Endothelial cell of umbilical vein (primary cell): ENCODE data around the gene C1QTNF5. TPM values are rescaled to one million over a fixed set of nuclear protein-coding genes. Genes with fewer than 3 reads are reported as not detected.
A peak's percentile ranks its signal among the peaks of the same experiment; 100 is the strongest.

ENCODE experiments used
- BruUV-seq: library from RNA; stranded (reverse); fragments of 400-500 nt; replicated peaks from 2 replicates; lab custom pipeline; 2021; lab: Mats Ljungman, UMichigan
- CTCF ChIA-PET: fragments of 300-600, 350-600 bp; sonication (Branson Sonifier 250); formaldehyde crosslinking; loops from one replicate; lab custom pipeline; 2021; ENCODE audit warnings: antibody characterized with exemption, inconsistent platforms; lab: Charles Lee
- POLR2A ChIA-PET: fragments of 300-600, 350-600 bp; sonication (Branson Sonifier 250); formaldehyde crosslinking; loops from one replicate; lab custom pipeline; 2021; ENCODE audit warnings: antibody characterized with exemption, inconsistent platforms; lab: Charles Lee
- DNase-seq: peaks from one replicate; pipeline ENCODE4 v3.0.0-alpha.2; 2011; ENCODE audit warnings: low read depth, low spot score
- FAIRE-seq: peaks from 2 replicates; lab custom pipeline; 2011; peaks lifted over from hg19 to GRCh38; lab: Jason Lieb, UNC
- H2AFZ ChIP-seq: 2 replicates; pipeline ENCODE4 v1.6.0; 2012; ENCODE audit warnings: low read depth, low read length, control low read depth, inconsistent platforms
- H3K27ac ChIP-seq: 2 replicates; pipeline ENCODE4 v1.5.1; 2011; ENCODE audit warnings: low read depth, mild to moderate bottlenecking, control low read depth, low read length, moderate library complexity; ENCODE audit not compliant: insufficient read depth
- H3K27me3 ChIP-seq, 2 experiments: 2 replicates each; pipeline versions ENCODE4 v1.6.0 to v1.6.1; 2011; ENCODE audit warnings: low read length in 2 of 2, mixed read lengths in 1 of 2; ENCODE audit not compliant: control insufficient read depth in 2 of 2, insufficient read depth in 2 of 2
- H3K36me3 ChIP-seq, 2 experiments: 2 replicates in 1 of 2; 3 replicates in 1 of 2; pipeline ENCODE4 v1.5.1; 2011; ENCODE audit warnings: low read length in 2 of 2, mild to moderate bottlenecking in 1 of 2, moderate library complexity in 1 of 2; ENCODE audit not compliant: control insufficient read depth in 2 of 2, insufficient read depth in 2 of 2; ENCODE audit errors: extremely low read depth in 1 of 2
- H3K4me1 ChIP-seq: 3 replicates; pipeline ENCODE4 v1.5.1; 2011; ENCODE audit warnings: mild to moderate bottlenecking, low read length; ENCODE audit not compliant: control insufficient read depth, insufficient read depth; ENCODE audit errors: extremely low read depth
- H3K4me2 ChIP-seq: 2 replicates; pipeline ENCODE4 v1.6.1; 2011; ENCODE audit warnings: low read length, control low read depth, mixed read lengths; ENCODE audit not compliant: insufficient read depth
- H3K4me3 ChIP-seq, 3 experiments: fragments of 200-600 bp in 1 of 3; sonication (generic), shearing (Covaris generic) in 1 of 3; replicated peaks in 1 of 3; 2 replicates each; pipeline ENCODE4 v1.5.1; 2011 to 2016; ENCODE audit warnings: control low read depth in 3 of 3, low read length in 3 of 3, mild to moderate bottlenecking in 2 of 3, inconsistent platforms in 1 of 3, low read depth in 1 of 3, moderate library complexity in 1 of 3; ENCODE audit not compliant: insufficient read depth in 1 of 3
- H3K79me2 ChIP-seq: 2 replicates; pipeline ENCODE4 v1.6.0; 2012; ENCODE audit warnings: low read length, inconsistent platforms; ENCODE audit not compliant: control insufficient read depth, insufficient read depth
- H3K9ac ChIP-seq: replicated peaks from 2 replicates; pipeline ENCODE3; 2011; ENCODE audit warnings: low read length, control low read depth; ENCODE audit not compliant: insufficient read depth; ENCODE audit errors: extremely low read depth
- H3K9me1 ChIP-seq: replicated peaks from 3 replicates; pipeline ENCODE4 v1.6.0; 2011; ENCODE audit warnings: mild to moderate bottlenecking, low read length; ENCODE audit not compliant: control insufficient read depth, insufficient read depth; ENCODE audit errors: extremely low read depth
- H3K9me3 ChIP-seq: replicated peaks from 2 replicates; pipeline ENCODE4 v1.5.1; 2012; ENCODE audit warnings: low read length, inconsistent platforms; ENCODE audit not compliant: control insufficient read depth, insufficient read depth
- H4K20me1 ChIP-seq: replicated peaks from 2 replicates; pipeline ENCODE3; 2011; ENCODE audit warnings: mild to moderate bottlenecking, low read length; ENCODE audit not compliant: control insufficient read depth, insufficient read depth; ENCODE audit errors: extremely low read depth
- CTCF ChIP-seq, 2 donors: IDR thresholded peaks; 1 replicate in 1 of 2; 2 replicates in 1 of 2; pipeline ENCODE4 v1.5.1; 2011; ENCODE audit warnings: low read length in 2 of 2, mild to moderate bottlenecking in 2 of 2, moderate library complexity in 2 of 2, control low read depth in 1 of 2, inconsistent platforms in 1 of 2, low read depth in 1 of 2; ENCODE audit not compliant: insufficient read depth in 1 of 2; ENCODE audit errors: extremely low read depth in 1 of 2
- MYC ChIP-seq: IDR thresholded peaks from one replicate; pipeline ENCODE4 v1.6.1; 2011; ENCODE audit warnings: mild to moderate bottlenecking, low read depth, low read length
- POLR2AphosphoS5 ChIP-seq: IDR thresholded peaks from 2 replicates; pipeline ENCODE4 v1.6.1; 2012; ENCODE audit warnings: low read depth, mild to moderate bottlenecking, control low read depth, low read length, moderate library complexity; ENCODE audit not compliant: insufficient read depth
- dilution Hi-C: fragments of 300-500 bp; cut with MboI; formaldehyde crosslinking; loops from one replicate; pipeline ENCODE4 v1.15.0; 2019; ENCODE audit warnings: low sequenced_read_pairs; ENCODE audit not compliant: extremely low pct_ligation_motif_present
- intact Hi-C: fragments of 100-400 bp; cut with micrococcal nuclease; formaldehyde crosslinking; loops from one replicate; pipeline ENCODE4 v1.10.0; 2022
- polyA plus RNA-seq, 4 experiments: library from polyadenylated mRNA; depleted of rRNA in 3 of 4; stranded (reverse) in 3 of 4; unstranded in 1 of 4; fragments of >200 nt; gene quantifications; 2 replicates each; pipeline versions ENCODE4 v1.2.1 to v1.2.3, GENCODE V29; 2011 to 2012; ENCODE audit warnings: missing spikeins in 1 of 4
- total RNA-seq: library from RNA; stranded (reverse); gene quantifications from 2 replicates; pipeline ENCODE4 v1.2.3, GENCODE V29; 2021

C1QTNF5 gene
- total and polyA plus RNA-seq, 2 donors (not counting 3 experiments of a cell fraction or from before 2014, with no cell fraction given): 126 to 201 TPM

DNA sequence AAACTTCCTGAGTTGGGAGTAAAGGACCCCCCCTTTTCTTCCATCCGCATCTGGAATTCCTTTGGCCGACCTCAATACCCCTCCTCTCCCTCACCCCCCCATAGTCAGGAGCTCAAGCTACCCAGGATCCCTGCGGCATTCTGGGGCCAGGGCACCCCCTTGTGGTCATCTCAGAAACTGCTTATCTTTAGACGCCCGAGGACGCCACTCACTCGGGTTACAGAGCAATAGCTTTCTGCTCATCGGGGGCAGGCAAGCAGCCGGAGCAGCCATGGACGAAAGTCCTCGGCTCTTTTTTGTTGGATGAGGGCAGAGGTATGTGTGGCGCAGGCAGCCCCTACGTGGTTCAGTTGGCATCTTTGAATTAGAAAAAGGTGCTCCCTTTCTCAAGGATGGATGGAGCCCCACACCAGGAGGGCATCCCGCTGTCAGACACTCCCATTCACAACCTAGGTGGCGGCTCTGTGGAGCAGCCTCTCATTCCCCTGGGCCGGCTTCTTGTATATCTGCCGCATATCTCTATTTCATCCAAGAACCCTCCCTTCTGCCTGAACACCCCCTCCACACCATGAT is 2.3 kb downstream of the C1QTNF5 start:
- DNase-seq (peak; percentile 90), FAIRE-seq (peak; percentile 83)
- ChIA-PET CTCF (interaction anchor here (0.7 to 6.3 kb wide), 46 partner anchors 10 to 341 kb away, joined by 3 to 301 read pairs (median 5); partner anchors contain the start of genes CBL, CENATAC, DPAGT1 and HINFP), POLR2A (interaction anchor here (0.6 to 2.3 kb wide), 11 partner anchors 15 to 718 kb away, joined by 3 to 18 read pairs (median 6); partner anchors contain the start of gene MCAM)
- intact Hi-C loops: loop anchor here (1.0 to 2.0 kb wide), 5 partner anchors 17 to 274 kb away; partner anchors contain the start of gene CBL
- H3K79me2 ChIP-seq: peaks cover 23% of the 10 kb centered on the region
- BruUV-seq: no TSS peak
- H3K4me2 ChIP-seq: peak overlapping the region; percentile 64
- H3K4me1 ChIP-seq: peaks cover 44% of the 10 kb centered on the region
- H3K27ac ChIP-seq: no peak overlapping the region
- dilution Hi-C loops: no loop called here
- H3K9me1 ChIP-seq: no peaks in the 10 kb centered on the region
- no peaks in the 10 kb centered on the region for H4K20me1 ChIP-seq
- H3K27me3 ChIP-seq: no peaks in the 10 kb centered on the region
- peaks cover 0 to 2% of the 10 kb centered on the region in 2 experiments for H3K36me3 ChIP-seq
- TF ChIP-seq CTCF (IDR thresholded peaks at IDR 0.05; ENCODE audit: extremely low read depth in 1 of 2, insufficient read depth in 1 of 2, low read depth in 1 of 2, low read length in 2 of 2): peak; percentile 83 to 87
- TF ChIP-seq MYC: no peak
- peak; percentile 31 for TF ChIP-seq POLR2AphosphoS5
- no peak overlapping the region for H2AFZ ChIP-seq
- peak overlapping the region; percentile 26 for H3K9ac ChIP-seq
- H3K4me3 ChIP-seq: peak overlapping the region in 2 of 3 experiments; percentile 41 to 90
- no peaks in the 10 kb centered on the region for H3K9me3 ChIP-seq
